VCaP (cell line): ENCODE results near the gene SMYD3.

Source experiments
- H3K27ac ChIP-seq: fragments of 450-650 bp; 2 replicates; pipeline ENCODE4 v1.5.1; 2017
- CTCF ChIP-seq: fragments of 450-650 bp; conservative IDR thresholded peaks from 2 replicates; pipeline ENCODE4 v1.5.1; 2017; ENCODE audit warnings: mild to moderate bottlenecking, moderate library complexity

SMYD3 gene

GRCh38 chr1:246220495-246221065 is 286.5 kb downstream of the SMYD3 start:
- no peak overlapping the region for H3K27ac ChIP-seq
- no peak for TF ChIP-seq CTCF

GRCh38 chr1:246219508-246220030 is 287.5 kb downstream of the SMYD3 start:
- no peak for TF ChIP-seq CTCF
- no peak overlapping the region for H3K27ac ChIP-seq

GRCh38 chr1:246218686-246219085 is 288.4 kb downstream of the SMYD3 start:
- no peak overlapping the region for H3K27ac ChIP-seq
- no peak for TF ChIP-seq CTCF

GRCh38 chr1:246216906-246217305 is 290.2 kb downstream of the SMYD3 start:
- no peak for TF ChIP-seq CTCF
- no peak overlapping the region for H3K27ac ChIP-seq

- H3K27ac ChIP-seq = no peak overlapping the region
- TF ChIP-seq CTCF = no peak
Observed at GRCh38 chr1:246215510-246215903, 291.6 kb downstream of the SMYD3 start.

GRCh38 chr1:246214708-246215509 is 292.2 kb downstream of the SMYD3 start:
- TF ChIP-seq CTCF = no peak
- no peak overlapping the region for H3K27ac ChIP-seq

GRCh38 chr1:246213947-246214346 is 293.1 kb downstream of the SMYD3 start:
- TF ChIP-seq CTCF = no peak
- no peak overlapping the region for H3K27ac ChIP-seq
